ENCODE data around the gene SUV39H1. TPM values are rescaled to one million over a fixed set of nuclear protein-coding genes. Genes with fewer than 3 reads are reported as not detected.

Gene SUV39H1
- total and polyA plus RNA-seq, 2 of the 8 experiments (the other 6 are each of a cell fraction or from before 2014, with no cell fraction given) = 14.8 to 27.8 TPM

DNA sequence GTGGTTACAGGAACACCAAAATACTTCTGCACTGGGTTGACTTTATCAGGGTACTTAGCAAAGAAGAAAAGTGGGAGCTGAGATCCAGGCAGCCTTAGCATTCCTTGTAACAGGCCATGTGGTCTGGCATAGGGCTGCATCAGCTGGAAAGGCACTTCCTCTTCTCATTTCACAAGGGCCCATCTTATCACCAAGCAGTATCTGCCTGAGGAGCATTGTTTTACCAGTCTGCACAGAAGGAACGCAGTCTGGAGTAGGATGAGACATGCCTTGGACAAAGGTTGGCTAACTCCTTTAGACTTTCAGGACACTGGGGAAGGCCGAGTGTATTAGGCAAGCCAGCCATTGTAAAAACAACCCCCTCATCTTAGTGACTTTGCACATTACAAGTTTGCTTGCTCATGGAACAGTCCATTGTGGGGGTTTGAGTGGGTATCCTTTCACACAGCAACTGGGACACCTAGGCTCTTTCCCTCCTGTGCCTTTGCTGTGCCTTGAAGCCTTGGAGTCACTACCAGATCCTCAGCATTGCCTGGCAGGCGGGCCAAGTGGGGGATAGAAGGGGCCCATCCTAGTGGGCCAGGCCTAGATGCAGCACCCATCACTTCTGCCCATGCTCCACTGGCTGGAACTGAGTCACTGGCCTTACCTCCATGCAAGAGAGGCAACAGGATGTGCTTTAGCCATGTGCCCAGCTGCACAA lies 4.6 kb downstream of the SUV39H1 start:
- H3K79me2 ChIP-seq (ENCODE audit: control insufficient read depth in 1 of 2, insufficient read depth in 2 of 2, low read length in 2 of 2) = peaks cover 0 to 2% of the 10 kb centered on the region in 2 experiments; a peak in 1 of 4 replicates
- no peak overlapping the region for H2BK20ac ChIP-seq (ENCODE audit: low read length)
- no peaks in the 10 kb centered on the region for H3K79me1 ChIP-seq (ENCODE audit: low read depth, low read length)
- 89% methylated on average over 3 of the region's 3 CpGs; no CpG with 5 or more reads in 1 of the 2 experiments for WGBS, 2 experiments (ENCODE audit: extremely low coverage in 1 of 2, insufficient coverage in 1 of 2, insufficient read length in 1 of 2, insufficient replicate concordance in 2 of 2, low coverage in 1 of 2, low lambda C conversion rate in 2 of 2, missing lambda C conversion rate in 1 of 2)
- CTCF ChIA-PET (ENCODE audit: partially characterized antibody) = no interaction called here
- H3K27ac ChIP-seq (ENCODE audit: low read depth, low read length) = no peak overlapping the region
- H4K91ac ChIP-seq (replicated peaks; ENCODE audit: insufficient read length, low read length) = no peak overlapping the region
- POLR2A ChIA-PET (ENCODE audit: partially characterized antibody) = interaction anchor here (0.7 kb wide), 1 partner anchor 122 kb away, joined by 3 read pairs; no protein-coding TSS in a partner anchor
- H3K23ac ChIP-seq (ENCODE audit: insufficient read length) = no peak overlapping the region
- FAIRE-seq (no peak), DNase-seq (ENCODE audit: low read depth in 1 of 2, low spot score in 2 of 2) (no peak)
- H2BK120ac ChIP-seq (replicated peaks; ENCODE audit: low read depth, low read length) = no peak overlapping the region
- no peak overlapping the region for H3K18ac ChIP-seq (ENCODE audit: extremely low read depth, low read length)
- H3K4me1 ChIP-seq (replicated peaks in 1 of 4; ENCODE audit: control insufficient read depth in 3 of 4, insufficient read depth in 4 of 4, low read length in 3 of 4) = peaks cover 0 to 12% (median 4%) of the 10 kb centered on the region in 4 experiments; a peak in 5 of 7 replicates
- H2AK5ac ChIP-seq (ENCODE audit: low read depth, low read length) = no peak overlapping the region
- H2AFZ ChIP-seq (ENCODE audit: low read length) = no peak overlapping the region
- peaks cover 5 to 43% (median 28%) of the 10 kb centered on the region in 4 experiments; a peak in 6 of 8 replicates for H3K36me3 ChIP-seq (ENCODE audit: control insufficient read depth in 2 of 4, insufficient read depth in 4 of 4, low read length in 3 of 4)
- H3K9me3 ChIP-seq (ENCODE audit: insufficient read depth in 2 of 2, low read depth in 1 of 2, low read length in 1 of 2) = no peaks in the 10 kb centered on the region
- no peak overlapping the region for H2BK5ac ChIP-seq (ENCODE audit: low read depth, low read length)
- no peak overlapping the region for H3K9ac ChIP-seq (replicated peaks in 1 of 4; ENCODE audit: extremely low read depth in 1 of 4, low read depth in 3 of 4, low read length in 3 of 4)
- H4K20me1 ChIP-seq (replicated peaks in 1 of 2; ENCODE audit: control insufficient read depth in 1 of 2, insufficient read depth in 2 of 2, low read length in 2 of 2) = peaks cover 2 to 8% of the 10 kb centered on the region in 2 experiments
- H3K27me3 ChIP-seq (replicated peaks in 1 of 4; ENCODE audit: control insufficient read depth in 3 of 4, extremely low read depth in 1 of 4, insufficient read depth in 3 of 4, low read length in 3 of 4) = no peaks in the 10 kb centered on the region
- H3K14ac ChIP-seq (ENCODE audit: insufficient read length) = no peak overlapping the region
- H2BK15ac ChIP-seq (ENCODE audit: low read length) = no peak overlapping the region
- no peak overlapping the region for H3K56ac ChIP-seq (replicated peaks; ENCODE audit: insufficient read length, low read depth, low read length)
- no peak overlapping the region for H4K8ac ChIP-seq (ENCODE audit: extremely low read depth, insufficient read depth, low read length)
- no peak overlapping the region for H3K4me3 ChIP-seq (ENCODE audit: extremely low read depth in 1 of 4, insufficient read depth in 2 of 4, low read depth in 3 of 4, low read length in 4 of 4)
- H4K5ac ChIP-seq (ENCODE audit: insufficient read length, low read depth, low read length) = no peak overlapping the region
- H3K4ac ChIP-seq (replicated peaks; ENCODE audit: insufficient read length, low read depth, low read length) = no peak overlapping the region
- no peak for TF ChIP-seq CBX8 (IDR thresholded peaks at IDR 0.05; ENCODE audit: borderline replicate concordance, low read depth, low read length)
- TF ChIP-seq SIRT6 (IDR thresholded peaks at IDR 0.05; ENCODE audit: low read length) = no peak
- no peak for TF ChIP-seq JUN (IDR thresholded peaks at IDR 0.05; ENCODE audit: low read depth, low read length)
- TF ChIP-seq CBX5 (IDR thresholded peaks at IDR 0.05; ENCODE audit: low read depth, low read length) = no peak
- no peak for TF ChIP-seq JUND (IDR thresholded peaks at IDR 0.05; ENCODE audit: low read length)
- TF ChIP-seq SIX5 (IDR thresholded peaks at IDR 0.05; ENCODE audit: low read depth, low read length) = no peak
- no peak overlapping the region for H3K4me2 ChIP-seq (ENCODE audit: insufficient read depth in 1 of 2, low read depth in 2 of 2, low read length in 2 of 2)
- H3K23me2 ChIP-seq (ENCODE audit: low read depth, low read length) = peaks cover under 1% of the 10 kb centered on the region; the same call in 1 of the 2 replicates
- H2BK12ac ChIP-seq (ENCODE audit: low read depth, low read length) = no peak overlapping the region
